GM13976 (cell line): ENCODE results near the gene AUTS2.

ENCODE experiments used
- DNase-seq: peaks from one replicate; pipeline ENCODE4 v3.0.0; 2012; ENCODE audit warnings: low spot score
- in situ Hi-C: fragments of 300-500 bp; cut with MboI; formaldehyde crosslinking; loops from one replicate; pipeline ENCODE4 v1.12.0; 2022; ENCODE audit warnings: low sequenced_read_pairs, mixed read lengths, inconsistent platforms; ENCODE audit not compliant: unreplicated experiment
- TF ChIP-seq, protein P1 (sequence below): IDR thresholded peaks from 2 replicates; pipeline ENCODE4 v1.5.1; 2012; ENCODE audit warnings: borderline replicate concordance, mild to moderate bottlenecking; ENCODE audit not compliant: insufficient read depth; ENCODE audit errors: extremely low read depth, missing control alignments, control extremely low read depth

The AUTS2 gene

GRCh38 chr7:69598081-69598486 lies at the start of gene AUTS2:
Gene AUTS2, plus strand, starts transcription at chr7:69598475. Its CDS starts 1,179 bp downstream, at chr7:69599654.
- TF ChIP-seq, protein P1, sequence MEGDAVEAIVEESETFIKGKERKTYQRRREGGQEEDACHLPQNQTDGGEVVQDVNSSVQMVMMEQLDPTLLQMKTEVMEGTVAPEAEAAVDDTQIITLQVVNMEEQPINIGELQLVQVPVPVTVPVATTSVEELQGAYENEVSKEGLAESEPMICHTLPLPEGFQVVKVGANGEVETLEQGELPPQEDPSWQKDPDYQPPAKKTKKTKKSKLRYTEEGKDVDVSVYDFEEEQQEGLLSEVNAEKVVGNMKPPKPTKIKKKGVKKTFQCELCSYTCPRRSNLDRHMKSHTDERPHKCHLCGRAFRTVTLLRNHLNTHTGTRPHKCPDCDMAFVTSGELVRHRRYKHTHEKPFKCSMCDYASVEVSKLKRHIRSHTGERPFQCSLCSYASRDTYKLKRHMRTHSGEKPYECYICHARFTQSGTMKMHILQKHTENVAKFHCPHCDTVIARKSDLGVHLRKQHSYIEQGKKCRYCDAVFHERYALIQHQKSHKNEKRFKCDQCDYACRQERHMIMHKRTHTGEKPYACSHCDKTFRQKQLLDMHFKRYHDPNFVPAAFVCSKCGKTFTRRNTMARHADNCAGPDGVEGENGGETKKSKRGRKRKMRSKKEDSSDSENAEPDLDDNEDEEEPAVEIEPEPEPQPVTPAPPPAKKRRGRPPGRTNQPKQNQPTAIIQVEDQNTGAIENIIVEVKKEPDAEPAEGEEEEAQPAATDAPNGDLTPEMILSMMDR: no peak
- peak; percentile 94 for DNase-seq
- in situ Hi-C loops: no loop called here

- in situ Hi-C loops: no loop called here
- TF ChIP-seq, protein P1: no peak
- no peak for DNase-seq
Measured at GRCh38 chr7:69550991-69551390, 47.3 kb upstream of the AUTS2 start.

DNA sequence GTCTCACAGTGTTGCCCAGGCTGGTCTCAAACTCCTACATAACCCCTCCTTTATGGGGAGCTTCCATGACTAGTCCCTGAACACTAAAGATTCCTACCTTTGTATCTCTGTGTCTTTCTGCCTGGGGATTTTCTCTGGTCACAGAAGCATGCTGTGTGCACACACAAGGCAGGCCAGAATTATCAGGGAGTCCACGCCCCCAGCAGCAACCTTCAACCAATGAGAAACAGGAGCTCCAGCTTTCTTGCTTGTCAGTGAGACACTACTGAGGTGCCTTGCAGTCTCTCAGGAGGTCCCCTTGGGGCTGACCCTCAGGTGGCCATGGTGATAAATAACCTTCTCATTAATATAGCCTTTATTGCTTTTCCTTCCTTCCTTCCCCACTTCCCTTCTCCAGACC lies 45.1 kb upstream of the AUTS2 start:
- DNase-seq: no peak
- in situ Hi-C loops: no loop called here
- TF ChIP-seq, protein P1: no peak

DNA sequence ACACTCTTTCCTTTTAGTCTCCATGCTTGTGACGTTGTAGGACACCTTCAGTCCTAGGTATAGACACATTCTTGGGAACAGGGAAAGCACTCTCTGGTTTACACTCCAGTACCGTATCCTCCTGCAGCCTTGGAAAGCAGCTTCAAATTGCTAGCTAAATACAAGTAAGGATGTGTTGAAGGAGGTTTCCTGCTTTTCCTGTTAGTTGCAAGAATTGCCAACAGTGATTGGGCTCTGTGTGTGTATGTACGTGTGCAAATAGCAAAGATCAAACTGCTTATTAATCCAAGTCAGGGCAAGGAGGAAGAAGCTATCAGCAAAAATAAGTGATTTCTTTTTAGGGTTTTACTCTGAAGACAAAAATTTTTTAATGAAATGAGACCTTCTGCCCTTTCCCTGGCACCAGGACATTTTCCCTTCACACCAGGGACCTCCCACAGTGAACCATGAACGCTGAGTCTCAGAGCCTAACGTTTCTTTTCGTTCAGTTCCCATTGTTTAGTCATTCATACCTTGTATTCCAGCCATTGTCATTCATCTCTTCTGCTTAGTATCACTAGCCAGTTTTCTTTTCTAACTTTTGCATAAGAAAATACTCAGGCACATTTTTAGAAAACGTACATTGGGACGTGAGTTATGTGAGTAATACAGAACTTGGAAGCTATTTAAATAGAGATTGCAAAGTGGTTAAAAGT lies 36.9 kb upstream of the AUTS2 start:
- in situ Hi-C loops: no loop called here

DNA sequence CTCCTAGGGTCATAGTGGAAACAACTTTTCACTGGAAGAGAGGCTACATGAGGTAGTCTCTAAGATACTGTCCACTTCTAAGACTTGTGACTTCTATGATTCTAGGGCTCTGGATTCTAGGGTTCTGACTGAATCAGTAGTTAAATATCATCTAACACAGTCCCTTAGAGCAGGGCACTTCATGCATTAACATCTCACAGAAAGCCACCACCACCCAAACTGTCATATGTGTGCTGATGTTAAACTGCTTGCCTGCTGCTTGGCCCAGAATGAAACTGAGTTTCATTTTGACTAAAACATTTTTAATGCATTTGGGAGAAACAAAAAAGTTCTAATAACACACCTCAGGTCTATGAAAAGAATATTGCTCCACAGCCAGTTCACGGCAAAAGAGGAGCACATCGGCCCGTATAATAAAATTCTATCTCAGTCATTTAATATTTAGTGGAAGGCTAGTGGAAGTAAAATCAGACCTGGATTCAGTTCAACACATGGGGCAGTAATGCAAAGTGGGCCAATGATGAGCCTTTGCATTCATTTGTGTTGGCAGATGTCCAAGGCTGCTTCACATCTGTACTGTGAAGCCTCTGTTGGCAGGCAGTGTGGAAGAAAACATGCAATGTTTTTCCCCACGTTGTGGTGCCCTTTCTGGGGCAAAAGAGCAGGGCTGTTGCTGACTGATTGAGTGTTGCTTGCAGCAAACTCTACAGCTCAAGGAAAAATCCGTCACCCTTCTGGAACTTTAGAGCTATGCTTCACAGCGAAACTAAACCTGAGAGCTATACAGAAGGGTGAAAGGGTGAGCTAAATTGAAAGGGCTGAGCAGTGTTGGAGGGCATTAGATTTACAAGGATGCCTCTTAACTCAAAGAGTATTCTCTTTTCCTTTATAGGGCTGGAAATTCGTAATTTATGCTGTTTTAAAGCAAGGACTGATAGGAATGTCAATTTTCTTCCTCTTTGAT lies 33.5 kb upstream of the AUTS2 start:
- TF ChIP-seq, protein P1: no peak
- in situ Hi-C loops: no loop called here
- no peak for DNase-seq

More for the DNA sequence above, 36.9 kb upstream of the AUTS2 start:
- no peak for DNase-seq
- TF ChIP-seq, protein P1: no peak

GRCh38 chr7:69567800-69568199 lies 30.5 kb upstream of the AUTS2 start:
- in situ Hi-C loops: no loop called here
- no peak for DNase-seq
- TF ChIP-seq, protein P1: no peak
